GM18868 (cell line): ENCODE results near the gene REXO4.

ENCODE experiments used
- ATAC-seq: cut with Tn5 transposase; IDR thresholded peaks from one replicate; pipeline ENCODE4 v1.9.1; 2021; ENCODE audit warnings: mild to moderate bottlenecking, moderate library complexity; ENCODE audit not compliant: unreplicated experiment

REXO4 gene

DNA sequence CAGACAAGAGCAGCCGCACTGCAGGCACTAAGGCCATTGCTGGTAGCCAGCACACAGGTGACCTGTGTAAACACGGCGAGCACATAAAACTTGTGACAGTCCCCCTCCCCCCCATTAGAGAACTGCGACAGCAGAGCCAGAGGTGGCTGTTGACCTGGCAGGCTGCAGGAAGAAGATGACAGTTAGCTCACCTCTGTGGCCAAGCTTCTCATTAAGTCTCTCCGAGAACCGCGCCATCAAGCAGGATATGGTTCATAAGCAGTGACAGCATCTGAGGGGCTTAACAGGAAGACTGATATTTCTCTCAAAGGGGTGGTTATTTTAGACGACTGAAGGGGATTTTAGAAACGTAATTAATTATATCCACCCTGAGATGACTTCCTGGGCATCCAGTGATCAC is 47.1 kb downstream of the REXO4 start:
- ATAC-seq, result no peak

DNA sequence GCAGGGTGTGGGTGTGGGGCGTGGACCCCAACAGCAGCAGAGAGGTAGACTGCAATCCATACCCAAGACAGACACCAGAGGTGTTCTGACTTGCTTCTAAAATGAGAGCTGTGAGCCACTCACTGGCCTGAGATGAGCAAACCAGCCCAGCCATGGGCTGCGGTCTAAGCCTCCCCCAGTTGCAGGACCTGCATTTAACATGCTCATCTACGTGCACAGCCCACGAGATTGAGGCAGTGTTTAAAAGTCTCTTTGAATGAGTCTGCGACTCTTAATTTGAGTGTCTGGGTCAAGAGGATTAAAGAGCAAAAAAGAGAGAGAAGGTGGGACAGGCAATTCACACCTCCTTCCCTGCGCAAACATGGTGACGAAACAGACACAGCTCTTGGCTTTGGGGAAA is 47.9 kb downstream of the REXO4 start:
- ATAC-seq, result no peak

DNA sequence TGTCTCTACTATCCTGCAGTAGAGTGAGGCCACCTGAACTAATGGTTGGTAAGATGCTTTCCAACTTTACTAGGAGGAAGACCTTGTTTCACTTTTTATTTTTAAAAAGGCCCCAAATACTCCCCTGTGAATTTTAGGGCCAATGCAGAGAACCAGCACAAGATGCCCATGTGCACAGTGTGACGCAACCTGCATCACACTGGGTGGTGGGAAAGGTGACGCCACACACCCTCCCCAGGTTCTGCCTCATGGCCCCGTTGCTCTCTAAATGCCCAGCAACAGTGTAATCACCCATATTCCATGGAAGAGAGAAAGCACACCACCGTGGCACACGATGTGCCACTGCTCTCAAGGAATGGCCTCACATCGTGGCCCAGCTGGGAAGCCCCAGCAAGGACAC is 48.4 kb downstream of the REXO4 start:
- no peak for ATAC-seq

DNA sequence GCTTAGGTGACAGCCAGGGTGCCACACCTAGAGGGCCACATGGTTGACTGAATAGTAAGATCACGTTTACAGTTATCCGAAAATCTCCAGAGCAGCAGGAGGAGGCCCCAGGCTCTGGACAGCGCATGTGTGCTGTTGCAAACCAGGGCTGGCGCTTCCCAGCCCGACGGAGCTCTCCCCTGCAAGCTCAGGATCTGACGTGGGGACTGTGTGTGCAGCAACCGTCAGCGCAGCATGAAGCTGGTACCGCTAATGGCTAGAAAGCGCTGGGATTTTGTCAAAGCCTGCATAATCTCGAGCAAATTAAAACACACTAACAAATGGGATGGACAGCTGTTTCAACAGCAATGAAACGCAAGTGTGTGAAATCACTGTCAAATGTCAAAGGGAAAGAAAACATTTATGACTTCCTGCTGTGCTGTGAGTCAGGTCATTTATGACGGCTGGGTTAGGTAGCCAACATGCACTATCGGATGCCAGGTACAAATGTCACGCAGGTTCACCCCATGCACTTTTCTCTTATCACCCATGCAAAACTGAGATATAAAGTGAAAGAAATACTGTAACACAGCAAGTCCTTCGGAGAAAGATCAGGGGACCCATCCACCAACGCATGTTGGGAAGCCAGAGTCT is 49.4 kb downstream of the REXO4 start:
- no peak for ATAC-seq

DNA sequence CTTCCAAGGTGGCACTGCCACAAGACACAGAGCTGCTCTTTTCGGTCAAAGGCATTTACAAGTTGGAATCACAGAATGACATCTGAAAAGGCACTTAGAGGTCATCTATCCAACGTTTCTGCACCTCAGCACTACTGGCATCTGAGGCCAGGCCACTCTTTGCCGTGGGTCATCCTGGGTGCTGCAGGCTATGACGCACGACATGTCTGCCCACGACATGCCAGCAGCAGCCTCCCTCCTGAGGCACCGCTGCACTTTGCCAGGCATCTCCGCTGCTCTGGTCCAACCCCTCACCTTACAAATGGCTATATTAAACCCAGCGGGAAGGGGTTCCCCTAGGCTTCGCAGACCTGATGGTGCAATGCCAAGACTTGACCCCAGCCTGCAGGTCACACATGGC is 50.0 kb downstream of the REXO4 start:
- no peak for ATAC-seq

DNA sequence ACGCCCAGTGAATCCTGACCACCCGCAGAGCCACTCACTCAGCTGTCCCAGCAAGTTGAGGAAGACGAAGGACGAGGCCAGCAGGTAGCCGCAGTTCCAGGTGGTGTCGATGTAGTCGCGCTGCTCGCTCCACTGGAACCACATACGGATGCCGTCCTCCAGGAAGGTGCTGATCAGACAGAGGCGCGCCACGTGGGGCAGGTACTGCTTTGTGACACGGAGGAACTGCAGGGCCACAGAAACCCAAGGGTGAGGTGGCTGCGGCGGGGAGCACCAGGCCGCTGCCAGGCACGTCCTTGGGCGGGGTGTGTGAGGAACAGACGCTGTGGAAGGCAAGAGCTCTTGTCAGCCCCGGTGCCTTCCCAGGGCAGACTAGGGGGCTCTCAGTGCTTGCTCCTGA is 50.6 kb downstream of the REXO4 start:
- no peak for ATAC-seq

DNA sequence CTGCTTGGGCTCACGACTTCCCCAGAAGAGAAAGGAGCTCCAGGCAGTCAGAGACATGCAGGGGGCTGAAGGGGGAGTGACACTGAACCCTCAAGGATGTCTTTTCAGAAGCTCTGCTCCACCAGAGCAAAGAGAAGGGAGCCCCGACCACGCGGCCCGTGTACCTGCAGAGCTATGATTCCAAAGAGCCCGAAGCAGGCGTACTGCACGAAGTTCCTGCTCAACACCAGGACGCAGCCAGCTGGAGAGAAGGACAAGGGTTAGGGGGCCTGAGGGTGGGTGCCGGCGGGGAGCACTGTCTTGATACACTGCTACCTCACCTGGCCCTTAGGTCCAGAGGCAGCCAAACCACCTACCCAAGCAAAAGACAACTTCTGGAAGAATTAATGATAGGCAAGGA is 51.4 kb downstream of the REXO4 start:
- ATAC-seq, result no peak

DNA sequence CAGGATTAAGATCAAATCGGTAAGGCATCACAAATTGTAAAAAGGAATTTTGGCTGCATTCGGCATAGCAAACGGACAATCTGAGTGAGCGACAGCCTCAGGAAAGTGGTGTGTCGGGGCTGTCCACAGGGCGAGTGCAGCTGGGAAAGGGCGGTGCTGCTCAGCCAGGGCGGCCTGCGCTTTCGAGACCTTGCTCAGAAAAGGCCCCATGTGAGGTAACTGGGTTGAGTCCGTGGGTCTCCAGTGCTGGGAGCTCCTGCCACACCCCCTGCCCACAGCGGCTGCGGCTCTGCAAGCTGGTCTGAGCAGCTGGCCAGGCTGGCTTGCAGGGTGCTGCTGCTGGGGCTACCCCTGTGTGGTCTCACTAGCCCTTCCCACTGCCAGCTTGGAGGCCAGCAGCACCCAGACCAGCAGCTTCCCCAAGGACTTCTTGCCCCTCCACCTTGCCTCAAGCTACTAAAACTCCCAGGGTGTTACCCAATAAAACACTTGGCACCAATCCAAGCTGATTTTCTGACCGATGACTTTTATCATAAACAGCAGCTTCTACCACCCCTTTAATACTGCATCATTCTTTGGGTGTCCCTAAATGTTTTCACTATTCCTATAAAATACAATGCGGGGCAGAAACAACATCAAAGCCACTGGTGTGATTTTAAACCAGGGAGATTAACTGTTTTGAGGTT is 55.3 kb downstream of the REXO4 start:
- ATAC-seq, result no peak

DNA sequence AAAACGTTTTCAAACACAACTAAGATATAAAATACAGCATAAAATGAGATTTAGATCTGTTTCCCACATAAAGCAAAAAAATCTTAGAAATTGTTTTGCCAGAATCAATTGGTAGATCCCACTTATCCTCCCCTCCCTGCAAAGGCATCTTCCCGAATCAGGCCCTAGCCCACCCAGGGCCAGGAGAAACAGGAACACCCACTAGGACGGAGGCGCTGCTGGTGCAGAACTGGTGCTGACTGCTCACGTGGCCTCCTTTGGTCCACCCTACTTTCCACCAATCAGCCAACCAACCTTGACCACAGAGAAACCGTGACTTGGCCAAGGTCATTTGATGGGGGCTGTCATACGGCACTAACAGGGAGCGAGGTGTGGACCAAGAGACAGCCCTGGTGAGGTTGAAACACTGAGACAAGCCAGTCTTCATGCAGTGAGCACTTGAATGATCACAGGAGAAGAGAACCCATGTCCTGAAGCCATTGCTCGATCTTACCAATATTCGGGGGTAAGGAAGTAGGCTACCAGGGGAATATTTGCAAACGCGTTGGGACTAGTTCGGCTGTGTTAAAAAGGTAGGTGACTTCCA is 56.2 kb downstream of the REXO4 start:
- ATAC-seq, result no peak

DNA sequence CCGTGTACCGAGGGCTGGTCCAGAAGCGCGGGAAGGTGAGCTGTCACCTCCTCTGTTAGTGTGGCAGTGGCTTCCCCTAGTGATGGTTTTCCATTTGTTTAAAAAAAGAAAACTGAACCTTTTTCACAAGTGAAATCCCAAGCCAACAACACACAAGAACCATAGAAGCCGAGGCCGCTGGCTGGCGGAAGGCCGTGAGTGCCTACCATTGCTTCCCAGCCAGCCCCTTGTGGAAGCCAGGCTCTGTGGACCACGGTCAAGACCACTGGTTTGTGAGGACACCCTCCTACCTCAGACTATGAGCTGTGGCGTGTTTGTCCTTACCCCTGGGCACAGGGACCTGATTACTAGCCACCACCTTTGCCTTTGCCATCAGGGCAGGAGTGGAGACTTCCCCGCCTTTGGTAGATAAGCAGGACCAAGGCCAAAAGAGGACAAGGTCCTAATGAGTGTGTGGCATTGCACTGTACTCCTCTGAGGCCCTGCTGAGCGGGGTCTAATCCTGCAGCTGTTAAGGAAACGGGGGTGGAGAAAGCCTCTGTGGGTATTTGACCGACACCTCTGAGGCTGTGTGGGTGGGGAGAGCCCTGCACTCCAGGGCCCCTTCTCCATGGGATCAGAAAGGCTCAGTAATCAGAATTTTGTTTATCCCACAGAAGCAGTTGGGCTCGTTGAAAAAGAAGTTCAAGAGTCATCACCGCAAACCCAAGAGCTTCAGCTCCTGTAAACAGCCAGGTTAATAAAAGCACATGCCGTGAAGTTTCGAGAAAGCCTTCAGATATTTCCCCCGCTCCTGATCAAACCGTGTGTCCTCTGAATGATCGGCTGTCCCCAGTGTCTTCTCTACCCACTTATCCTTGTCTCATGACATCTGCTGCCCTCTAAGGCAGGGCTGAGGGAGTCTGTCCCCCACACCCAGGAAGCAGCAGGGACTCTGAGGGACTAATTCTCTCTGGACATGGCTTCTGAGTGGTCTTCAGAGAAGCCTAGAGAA is 57.1 kb downstream of the REXO4 start:
- ATAC-seq, result no peak

DNA sequence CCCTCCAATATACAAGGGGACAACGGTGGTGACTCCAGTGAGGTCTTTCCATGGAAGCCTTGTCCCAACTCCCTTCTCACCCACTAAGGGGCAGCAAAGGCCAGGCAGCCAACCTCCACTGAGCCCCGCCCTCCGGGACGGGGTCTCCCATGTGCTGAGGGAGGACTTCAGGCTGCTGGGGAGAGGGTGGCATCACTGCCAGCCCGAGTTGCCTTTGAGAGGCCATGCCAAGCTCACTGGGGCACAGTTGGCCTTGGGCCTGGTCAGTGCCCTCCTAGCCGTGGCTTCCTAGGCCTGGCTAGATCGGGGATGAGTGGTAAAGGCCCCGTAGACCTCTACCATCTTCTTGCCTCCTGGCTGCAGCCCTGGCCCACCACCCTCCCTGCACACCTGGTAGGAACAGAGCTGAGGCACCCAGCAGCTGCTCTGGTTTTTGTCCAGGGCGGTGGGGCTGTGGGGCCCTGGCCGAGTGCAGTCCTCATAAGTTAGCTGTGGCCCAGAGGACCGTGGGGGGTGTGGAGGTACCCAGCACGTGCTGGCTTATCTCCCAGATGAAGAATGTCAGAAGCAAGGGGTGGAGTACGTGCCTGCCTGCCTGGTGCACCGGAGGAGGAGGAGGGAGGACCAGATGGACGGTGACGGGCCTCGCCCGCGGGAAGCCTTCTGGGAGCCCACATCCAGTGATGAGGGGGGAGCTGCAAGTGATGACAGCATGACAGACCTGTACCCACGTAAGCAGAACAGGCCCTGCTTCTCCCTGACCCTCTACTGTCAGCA is 58.2 kb downstream of the REXO4 start:
- ATAC-seq, result no peak

DNA sequence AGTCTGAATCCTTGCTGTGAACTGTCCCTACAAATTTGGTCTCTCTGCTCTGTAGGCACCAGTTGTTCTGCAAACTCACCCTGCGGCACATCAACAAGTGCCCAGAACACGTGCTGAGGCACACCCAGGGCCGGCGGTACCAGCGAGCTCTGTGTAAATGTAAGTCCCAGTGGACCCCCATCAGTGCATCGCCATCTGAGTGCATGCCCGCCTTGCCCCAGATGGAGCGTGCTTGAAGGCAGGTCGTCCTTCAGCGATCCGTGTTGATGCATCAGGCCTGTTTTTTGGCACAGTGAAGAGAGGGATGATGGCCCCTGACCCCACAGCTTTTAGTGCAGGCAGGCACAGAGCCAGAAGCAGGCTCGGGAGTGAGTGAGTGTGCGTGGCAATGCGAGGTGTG is 60.2 kb downstream of the REXO4 start:
- no peak for ATAC-seq

DNA sequence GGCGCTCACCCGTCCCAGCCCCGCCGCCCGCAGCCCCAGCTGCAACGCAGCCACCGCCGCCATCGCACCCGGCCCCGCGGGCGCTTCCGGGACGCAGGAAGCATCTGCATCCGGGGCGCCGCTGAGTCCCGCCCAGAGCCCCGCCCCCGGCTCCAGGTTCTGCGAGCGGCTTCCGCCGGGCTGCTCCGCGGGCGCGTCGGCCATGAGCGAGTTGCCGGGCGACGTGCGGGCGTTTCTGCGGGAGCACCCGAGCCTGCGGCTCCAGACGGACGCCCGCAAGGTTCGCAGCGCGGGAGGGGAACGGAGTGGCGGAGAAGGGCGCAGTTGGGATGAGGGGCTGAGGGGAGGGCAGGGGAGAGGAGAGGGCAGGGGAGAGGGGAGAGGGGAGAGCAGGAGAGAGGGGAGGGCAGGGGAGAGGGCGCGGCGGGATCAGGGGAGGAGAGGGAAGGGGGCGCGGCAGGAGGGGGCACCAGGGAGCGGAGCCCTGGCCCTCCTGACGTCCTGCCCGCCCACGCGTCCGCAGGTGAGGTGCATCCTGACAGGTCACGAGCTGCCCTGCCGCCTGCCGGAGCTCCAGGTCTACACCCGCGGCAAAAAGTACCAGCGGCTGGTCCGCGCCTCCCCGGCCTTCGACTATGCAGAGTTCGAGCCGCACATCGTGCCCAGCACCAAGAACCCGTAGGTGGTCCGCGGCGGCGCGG is 61.3 kb downstream of the REXO4 start, which contains the start of the genes SURF1 and SURF2:
TSS of gene SURF1 (minus strand) at position 97 of the 701 bp plus-strand sequence. CDS start at position 63, 34 bp downstream.
TSS of gene SURF2 (plus strand) at position 160 of the 701 bp plus-strand sequence. CDS start at position 203, 43 bp downstream.
- ATAC-seq, result peak; percentile 72
